TTC549 (cell line): Measurements from ENCODE around the gene OBSCN.
A peak's percentile ranks its signal among the peaks of the same experiment; 100 is the strongest.
"Not testable (repeated sequence)": the region's sequence is repeated elsewhere in the genome, so short reads cannot be mapped to it uniquely, and the experiment has no call there.

Source experiments
- FAIRE-seq: peaks from 2 replicates; lab custom pipeline; 2012; peaks lifted over from hg19 to GRCh38; lab: Jason Lieb, UNC

OBSCN gene

GRCh38 chr1:228228601-228229074 is 20.8 kb downstream of the OBSCN start:
- no peak for FAIRE-seq

DNA sequence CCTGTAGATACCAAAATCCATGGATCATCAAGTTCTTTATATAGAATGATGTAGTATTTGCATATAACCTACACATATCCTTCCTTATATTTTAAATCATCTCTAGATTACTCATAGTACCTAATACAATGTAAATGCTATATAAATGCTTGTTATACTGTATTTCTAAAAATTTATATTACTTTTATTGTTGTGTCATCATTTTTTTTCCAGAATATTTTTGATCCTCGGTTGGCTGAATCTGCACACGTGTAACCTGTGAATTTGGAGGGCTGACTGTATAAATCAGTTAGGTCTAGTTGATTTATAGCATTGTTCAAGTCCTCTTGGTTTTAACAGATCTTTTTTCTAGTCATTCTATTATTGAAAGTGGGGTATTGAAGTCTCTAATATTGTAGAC is 23.3 kb downstream of the OBSCN start:
- FAIRE-seq: peak; percentile 46

DNA sequence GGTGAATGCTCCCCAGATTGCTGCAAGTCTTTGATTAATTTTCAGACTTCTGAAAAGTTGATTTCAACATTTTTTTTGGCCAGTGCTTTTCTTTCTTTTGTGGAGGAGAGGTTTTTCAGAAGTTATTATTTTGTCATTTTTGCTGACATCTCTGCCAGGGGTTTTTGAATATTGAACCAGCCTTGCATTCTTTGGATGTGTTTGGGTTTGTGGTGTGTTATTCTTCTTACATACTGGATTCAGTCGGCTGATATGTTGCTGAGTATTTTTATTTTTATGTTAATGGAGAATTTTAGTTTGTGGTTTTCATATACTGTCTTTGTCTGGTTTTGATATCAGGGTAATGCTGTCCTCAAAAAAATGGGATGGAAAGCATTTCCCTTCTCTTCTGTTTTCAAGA is 25.3 kb downstream of the OBSCN start:
- FAIRE-seq: no peak

DNA sequence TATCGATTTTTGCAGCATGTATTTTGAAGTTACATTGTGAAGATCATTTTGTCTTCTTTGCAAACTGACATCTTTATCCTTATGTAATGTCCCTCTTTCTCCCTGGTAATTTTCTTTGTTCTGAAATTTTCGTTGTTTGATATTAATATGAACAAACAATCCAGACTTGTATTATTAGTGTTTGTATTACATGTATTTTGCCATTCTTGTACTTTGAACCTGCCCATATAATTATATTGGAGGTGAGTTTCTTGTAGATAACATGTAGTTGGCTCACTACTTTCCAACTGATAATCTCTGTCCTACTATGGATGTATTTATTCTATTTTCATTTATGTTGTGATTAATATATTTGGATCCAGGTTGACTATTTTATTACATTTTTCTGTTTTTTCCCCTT is 27.1 kb downstream of the OBSCN start:
- FAIRE-seq: peak; percentile 66

- FAIRE-seq: no peak
Measured at GRCh38 chr1:228236744-228237143, 28.9 kb downstream of the OBSCN start.

DNA sequence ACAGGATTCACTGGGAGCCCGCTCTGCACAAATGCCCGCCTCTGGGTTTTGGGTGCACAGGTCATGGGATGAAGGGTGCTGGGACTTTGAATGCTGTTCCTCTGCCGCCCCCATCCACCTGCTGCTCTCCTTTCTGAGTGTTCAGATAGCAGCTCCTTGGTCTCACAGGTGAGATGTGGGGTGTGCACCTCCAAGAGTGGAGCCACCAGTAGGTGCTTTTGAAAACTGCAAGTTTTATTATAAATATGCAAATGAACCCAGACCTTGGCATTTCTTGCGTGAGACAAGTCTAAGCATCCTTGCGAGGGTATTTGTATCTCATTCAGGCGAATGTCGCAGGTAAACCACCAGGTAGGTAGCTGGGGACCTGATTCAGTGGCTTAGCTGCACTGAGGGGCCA is 30.2 kb downstream of the OBSCN start:
- no peak for FAIRE-seq

- no peak for FAIRE-seq
Measured at GRCh38 chr1:228238461-228238860, 30.6 kb downstream of the OBSCN start.

DNA sequence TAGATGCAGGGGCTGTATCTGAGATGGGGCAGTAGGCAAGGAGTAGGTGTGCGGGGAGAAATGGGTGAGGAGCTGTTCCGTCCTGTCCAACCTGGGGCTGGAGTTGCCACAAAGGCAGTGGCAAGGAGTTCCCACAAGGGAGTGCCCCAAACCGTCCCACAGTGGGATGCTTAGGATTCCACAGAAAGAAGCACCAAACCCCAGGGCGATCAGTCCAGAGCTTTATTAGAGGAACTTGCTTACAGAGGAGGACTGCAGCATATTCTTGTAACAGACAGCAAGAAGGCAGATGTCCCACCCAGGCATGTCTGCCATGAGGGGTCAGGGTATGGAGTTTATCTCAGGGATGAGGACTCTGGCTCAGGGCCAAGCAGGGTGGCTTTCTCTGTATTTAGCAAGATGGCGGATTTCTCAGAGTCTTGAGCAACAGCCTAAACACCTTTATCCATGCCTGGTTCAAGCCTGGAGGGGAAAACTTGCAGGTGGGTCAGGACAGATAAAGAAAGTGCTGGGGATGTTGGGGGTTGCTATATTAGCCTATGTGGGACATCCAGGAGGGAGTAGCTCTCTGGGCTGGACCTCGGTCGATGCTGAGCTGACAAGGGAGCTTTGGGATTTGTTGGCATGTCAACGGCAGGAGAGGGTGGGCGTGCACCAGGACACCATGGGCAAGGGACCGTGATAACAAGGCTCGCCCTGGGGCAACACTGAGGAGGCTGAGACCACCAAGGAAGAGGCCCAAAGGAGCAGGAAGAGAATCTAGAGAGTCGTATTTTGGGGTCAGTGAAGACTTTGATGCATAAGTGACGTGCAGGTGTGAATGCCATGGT is 32.8 kb downstream of the OBSCN start:
- FAIRE-seq: no peak

DNA sequence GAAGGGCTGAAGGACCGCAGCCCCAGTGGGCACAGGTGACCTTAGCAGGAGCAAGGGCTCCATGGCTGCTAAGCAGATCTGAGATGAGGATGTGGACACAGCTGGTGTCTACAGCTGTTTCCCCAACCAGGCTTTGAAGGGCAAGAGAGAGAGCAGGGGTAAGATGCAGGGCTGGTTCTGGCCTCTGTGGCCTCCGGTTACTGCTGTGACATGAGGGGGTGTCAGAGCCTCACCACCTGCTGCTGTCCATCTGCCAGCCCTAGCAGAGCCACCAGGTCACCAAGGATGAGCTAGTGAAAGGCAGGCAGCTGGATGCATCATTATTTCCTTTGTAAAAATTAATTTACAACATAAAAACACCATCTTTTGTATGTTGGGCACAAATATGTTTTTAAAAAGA is 33.4 kb downstream of the OBSCN start:
- no peak for FAIRE-seq

- peak; percentile 32 for FAIRE-seq
Measured at GRCh38 chr1:228242409-228242808, 34.6 kb downstream of the OBSCN start.

DNA sequence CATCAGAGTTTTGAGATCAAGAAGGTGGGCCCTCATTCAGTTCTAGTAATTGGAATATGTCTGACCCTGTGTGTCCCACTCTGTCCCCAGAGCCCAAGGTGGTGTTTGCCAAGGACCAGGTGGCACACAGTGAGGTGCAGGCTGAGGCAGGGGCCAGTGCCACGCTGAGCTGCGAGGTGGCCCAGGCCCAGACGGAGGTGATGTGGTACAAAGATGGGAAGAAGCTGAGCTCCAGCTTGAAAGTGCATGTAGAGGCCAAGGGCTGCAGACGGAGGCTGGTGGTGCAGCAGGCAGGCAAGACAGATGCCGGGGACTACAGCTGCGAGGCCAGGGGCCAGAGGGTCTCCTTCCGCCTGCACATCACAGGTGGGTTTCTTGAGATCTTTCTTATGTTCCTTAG is 35.2 kb downstream of the OBSCN start:
- no peak for FAIRE-seq

DNA sequence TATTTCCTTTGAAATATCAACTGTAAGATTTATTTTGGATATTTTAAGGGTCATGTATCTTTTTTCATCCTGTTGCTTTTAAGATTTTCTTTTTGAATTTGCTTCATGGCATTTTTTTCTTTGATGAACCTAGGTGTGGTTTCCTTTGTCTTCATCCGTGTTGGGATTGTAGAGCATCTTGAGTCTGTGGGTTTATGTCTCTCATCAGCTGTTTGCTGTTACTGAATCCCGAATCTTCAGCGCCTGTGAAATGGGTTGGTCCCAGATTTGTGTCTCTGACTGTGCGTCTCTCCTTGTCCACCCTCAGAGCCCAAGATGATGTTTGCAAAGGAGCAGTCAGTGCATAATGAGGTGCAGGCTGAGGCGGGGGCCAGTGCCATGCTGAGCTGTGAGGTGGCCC is 36.1 kb downstream of the OBSCN start:
- peak; percentile 85 for FAIRE-seq

GRCh38 chr1:228245111-228245510 is 37.3 kb downstream of the OBSCN start:
- FAIRE-seq: peak; percentile 73

GRCh38 chr1:228246216-228246900 is 38.5 kb downstream of the OBSCN start:
- no peak for FAIRE-seq

- FAIRE-seq: no peak
Measured at GRCh38 chr1:228249513-228250305, 41.9 kb downstream of the OBSCN start.

DNA sequence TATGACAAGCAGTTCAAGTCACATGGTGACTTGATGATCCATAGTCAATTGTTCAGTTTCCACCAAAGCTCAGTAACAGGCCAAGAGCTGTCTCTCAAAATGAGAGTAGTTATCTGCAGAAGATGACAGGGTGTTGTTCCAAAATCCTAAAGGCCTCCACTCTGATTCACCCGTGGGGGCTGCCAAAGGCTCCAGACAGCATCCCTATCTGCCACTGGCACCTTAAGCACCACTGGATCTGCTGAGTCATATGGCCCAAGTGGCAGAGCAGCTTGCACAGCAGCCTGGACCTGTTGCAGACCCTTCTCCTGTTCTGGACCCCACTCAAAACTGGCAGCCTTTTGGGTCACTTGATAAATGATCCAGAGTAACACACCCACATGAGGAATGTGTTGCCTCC is 44.6 kb downstream of the OBSCN start:
- not testable (repeated sequence) for FAIRE-seq

- FAIRE-seq: no peak
Measured at GRCh38 chr1:228256626-228257375, 49.0 kb downstream of the OBSCN start.

DNA sequence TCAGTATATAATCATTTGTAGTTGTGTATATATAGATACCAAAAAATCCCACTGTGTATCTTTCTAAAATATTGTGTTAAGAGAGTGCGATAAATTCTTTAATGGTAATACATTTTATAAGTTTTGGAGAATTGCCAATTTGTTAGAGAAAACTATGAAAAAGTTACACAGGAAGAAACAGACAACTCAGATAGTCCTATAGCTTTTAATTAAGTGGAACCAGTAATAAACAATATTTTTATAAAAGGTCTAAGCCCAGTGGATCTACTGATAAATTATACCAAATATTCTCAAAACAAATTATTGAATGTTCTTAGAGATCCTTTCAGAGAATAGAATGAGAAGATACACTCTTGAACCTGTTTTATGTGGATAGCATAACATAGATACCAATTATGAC is 50.6 kb downstream of the OBSCN start:
- peak; percentile 63 for FAIRE-seq

DNA sequence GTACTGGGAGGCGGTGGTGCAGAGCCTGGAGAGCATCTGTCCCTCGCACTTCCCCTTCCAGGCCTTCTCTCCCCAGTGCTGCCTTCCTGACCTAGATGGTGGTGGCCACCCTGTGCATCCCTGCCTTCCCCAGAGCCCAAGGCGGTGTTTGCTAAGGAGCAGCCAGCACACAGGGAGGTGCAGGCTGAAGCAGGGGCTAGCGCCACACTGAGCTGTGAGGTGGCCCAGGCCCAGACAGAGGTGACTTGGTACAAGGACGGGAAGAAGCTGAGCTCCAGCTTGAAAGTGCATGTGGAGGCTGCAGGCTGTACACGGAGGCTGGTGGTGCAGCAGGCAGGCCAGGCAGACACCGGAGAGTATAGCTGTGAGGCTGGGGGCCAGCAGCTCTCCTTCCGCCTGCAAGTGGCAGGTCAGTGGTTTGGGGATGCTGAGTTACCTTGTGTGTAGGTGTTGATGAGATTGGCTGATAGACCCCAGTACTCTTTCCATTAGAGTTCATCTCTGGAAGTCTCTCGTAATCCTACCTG is 51.6 kb downstream of the OBSCN start:
- no peak for FAIRE-seq

DNA sequence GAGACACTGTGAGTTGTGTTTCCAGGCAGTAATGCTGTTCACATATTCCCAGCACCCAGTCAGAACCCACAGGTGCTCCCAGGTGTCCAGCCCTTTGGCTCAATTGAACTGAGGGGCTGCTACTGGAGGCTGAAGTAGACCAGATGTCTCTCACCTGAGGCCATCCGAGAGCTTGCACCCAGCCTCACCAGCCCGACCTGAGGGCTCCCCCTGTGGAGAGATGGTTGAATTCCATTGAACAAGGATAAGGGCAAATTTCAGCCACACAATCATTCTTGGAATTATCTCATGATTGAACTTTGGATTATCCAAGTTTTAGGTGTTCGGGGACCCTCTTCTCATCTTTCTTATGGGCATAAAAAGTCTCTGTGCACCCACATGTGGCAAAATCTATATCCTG is 52.1 kb downstream of the OBSCN start:
- no peak for FAIRE-seq

DNA sequence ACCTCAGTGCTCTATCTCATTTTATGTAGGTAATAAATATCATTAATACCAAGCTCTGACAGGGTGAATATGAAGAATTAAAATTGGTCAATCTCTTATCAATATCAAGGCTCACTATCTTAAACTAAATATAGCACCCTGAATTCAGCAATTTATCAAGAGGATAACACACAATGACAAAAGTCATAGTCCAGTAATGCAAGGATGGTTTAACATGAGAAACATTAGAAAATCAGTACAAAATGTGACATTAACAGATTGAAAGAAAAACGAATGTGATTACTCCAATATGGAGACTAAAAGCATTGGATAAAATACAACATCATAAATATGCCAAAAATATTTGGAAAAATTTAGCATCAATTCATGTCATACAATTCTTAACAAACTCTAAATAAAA is 53.9 kb downstream of the OBSCN start:
- FAIRE-seq: peak; percentile 47

DNA sequence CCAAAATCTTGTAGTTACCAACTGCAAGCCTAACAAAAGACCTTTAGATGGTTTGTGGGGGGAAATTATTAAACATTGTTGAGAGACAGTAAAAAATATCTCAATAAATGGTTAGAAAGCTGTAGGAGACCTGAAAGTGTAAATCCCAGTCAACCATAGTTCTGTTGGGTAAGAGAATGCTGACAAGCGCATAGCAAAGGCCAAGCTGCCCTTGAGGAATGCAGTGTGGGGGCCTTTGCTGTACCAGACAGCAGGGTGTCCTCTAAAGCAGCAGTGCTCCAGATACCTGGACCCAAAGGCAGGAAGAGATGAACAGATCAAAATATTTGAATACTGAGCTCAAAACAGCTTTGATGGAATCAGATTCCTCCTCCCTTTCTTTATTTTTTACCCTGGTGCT is 54.6 kb downstream of the OBSCN start:
- FAIRE-seq: no peak
